NCI-H1105 (cell line): ENCODE data around the gene ORC4.
"Not testable (repeated sequence)": the region's sequence is repeated elsewhere in the genome, so short reads cannot be mapped to it uniquely, and the experiment has no call there.

Experiments
- DNase-seq: peaks from one replicate; lab custom pipeline; 2025; lab: John Stamatoyannopoulos, UW

Gene ORC4

DNA sequence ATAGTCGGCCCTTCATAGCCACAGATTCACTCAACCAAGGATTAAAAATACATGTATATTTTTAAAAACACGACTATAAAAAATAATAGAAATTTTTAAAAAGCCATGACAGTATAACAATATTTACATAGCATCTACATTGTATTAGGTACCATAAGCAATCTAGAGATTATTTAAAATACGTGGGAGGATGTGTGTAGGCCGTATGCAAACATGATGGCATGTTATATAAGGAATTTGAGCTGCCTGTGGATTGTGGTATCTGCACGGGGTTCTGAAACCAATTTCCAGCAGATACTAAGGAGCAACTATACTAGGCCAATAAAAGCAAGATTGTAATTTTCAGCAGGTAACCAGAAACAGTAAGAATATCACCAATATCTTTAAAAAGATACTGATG lies 5.9 kb downstream of the ORC4 start:
- no peak for DNase-seq

DNA sequence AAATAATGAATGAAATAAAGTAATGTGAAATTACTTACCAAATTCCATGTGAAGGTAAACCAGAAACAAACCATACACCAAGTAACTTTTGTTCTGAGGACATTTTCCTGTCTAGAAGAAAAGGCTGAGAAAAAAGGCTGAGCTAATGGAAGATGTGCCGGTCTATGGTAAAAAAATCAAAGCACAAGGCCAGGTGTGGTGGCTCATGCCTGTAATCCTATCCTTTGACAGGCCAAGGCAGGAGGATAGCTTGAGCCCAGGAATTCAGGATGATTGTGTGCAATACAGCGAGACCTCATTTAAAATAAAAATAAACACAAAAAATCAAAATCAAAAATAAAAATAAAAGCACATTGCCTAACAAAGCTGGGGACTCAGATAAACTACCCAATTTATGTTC lies 6.7 kb downstream of the ORC4 start:
- no peak for DNase-seq

DNA sequence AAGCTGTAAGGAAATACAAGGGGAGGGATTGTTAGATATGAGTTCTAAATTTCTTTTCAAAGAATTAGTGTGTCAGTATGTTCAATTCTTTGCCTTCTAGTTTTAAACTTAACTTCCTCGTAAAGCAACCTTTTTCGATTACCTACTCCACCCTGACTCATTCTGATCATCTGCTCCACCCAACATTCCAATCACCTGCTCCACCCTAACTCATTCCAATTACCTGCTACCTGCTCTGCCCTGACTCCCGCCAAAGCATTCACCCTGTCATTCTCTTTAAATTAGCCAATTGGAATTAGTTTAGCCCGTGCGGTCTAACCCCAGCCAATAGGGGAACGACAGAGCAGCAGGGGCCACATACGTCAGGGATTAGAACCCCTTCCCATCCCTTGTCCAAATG lies 12.1 kb downstream of the ORC4 start:
- not testable (repeated sequence) for DNase-seq

DNA sequence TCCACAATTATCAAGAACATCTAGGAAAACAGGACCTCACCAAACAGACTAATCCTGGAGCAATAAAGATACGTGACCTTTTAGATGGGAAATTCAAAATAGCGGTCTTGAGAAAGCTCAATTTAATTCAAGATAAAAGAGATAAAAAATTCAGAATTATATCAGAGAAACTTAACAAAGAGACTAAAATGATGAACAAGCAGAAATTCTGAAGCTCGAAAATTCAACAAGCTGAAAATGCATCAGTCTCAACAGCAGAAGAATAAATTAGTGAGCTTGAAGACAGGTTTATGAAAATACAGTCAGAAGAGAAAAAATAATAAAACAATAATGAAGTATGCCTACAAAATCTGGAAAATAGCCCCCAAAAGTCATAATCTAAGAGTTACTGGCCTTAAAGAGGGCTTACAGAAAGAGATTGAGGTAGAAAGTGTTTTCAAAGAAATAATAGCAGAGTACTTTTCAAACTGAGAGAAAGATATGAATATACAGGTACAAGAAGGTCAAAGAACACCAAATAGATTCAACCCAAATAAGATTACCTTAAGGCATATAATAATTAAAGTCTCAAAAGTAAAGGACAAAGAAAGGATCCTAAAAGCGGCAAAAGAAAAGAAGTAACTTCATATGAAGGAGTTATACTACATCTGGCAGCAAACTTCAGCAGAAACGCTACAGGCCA lies 13.2 kb downstream of the ORC4 start:
- no peak for DNase-seq

DNA sequence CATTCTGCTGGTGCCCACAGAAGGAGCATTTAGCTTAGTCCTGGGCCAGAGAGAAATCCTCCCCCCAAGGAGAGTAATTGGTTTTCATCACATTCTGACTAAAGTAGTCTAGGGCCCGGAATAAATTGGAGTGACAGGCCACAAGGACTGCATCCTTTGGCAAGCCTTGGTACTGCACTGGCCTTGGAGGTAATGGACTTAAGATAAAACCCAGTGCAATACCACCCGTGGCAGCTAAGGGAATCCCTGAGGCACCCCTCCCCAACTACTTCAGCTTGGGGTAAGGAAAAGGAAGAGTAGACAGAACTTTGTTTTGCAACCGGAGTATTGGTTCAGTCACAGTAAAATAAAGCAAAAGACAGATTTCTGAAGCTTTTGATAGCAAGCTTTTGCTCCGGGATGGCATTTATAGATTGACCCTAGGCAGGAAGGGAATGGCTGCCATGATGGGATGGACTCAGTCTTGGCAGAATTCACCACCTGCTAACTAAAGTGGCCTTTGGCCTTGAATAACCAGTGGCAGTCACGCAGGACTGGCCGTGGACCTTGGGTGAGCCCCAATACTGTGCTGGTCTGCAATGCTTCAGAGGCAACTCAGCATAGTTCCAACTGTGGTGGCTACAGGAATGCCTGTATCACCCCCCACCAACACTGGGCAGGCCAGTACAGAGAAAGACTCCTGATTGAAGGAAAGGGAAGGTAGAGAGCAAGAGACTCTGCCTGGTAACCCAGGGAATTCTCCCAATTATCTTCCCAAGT lies 14.1 kb downstream of the ORC4 start:
- DNase-seq: no peak

DNA sequence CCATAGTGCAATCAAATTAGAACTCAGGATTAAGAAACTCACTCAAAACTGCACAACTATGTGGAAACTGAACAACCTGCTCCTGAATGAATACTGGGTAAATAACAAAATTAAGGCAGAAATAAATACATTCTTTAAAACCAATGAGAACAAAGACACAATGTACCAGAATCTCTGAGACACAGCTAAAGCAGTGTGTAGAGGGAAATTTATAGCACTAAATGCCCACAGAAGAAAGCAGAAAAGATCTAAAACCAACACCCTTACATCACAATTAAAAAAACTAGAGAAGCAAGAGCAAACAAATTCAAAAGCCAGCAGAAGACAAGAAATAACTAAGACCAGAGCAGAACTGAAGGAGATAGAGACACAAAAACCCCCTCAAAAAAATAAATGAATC lies 18.1 kb downstream of the ORC4 start:
- DNase-seq: not testable (repeated sequence)

DNA sequence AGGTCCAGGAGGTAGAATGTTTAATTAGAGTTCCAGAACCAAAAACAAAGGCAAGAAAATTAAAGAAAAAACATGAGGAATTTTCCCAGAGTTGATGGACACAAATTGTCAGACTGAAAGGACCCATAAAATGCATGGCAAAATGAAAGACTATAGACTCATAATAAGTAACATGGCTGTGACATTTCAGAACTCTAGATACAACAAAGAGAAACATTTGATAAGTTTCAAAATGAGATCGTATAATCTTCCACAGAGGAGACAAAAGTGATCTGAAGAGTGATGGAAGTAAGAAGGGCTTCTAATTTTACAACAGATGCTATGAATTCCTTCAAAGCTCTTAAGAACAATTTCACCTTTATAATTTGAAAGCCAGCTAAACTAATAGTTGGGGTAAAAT lies 20.4 kb downstream of the ORC4 start:
- DNase-seq: no peak

DNA sequence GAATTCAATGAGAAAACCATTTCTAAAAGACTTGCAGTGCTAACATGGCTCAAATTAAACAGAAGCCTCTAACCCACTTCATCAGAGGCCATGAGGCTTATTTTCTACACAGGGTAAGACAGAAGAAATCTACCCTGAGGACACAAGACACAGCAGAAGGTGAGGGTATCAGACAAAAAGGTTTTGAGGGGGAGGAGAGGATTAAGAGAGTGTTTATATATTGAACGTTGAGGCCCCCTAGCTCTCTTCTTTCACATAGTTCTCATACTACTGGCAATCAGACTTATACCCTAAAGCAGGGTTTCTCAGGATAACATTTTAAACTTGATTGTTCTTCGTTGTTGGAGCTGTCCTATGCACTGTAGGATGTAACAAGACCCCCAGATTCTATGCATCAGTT lies 21.4 kb downstream of the ORC4 start:
- no peak for DNase-seq

DNA sequence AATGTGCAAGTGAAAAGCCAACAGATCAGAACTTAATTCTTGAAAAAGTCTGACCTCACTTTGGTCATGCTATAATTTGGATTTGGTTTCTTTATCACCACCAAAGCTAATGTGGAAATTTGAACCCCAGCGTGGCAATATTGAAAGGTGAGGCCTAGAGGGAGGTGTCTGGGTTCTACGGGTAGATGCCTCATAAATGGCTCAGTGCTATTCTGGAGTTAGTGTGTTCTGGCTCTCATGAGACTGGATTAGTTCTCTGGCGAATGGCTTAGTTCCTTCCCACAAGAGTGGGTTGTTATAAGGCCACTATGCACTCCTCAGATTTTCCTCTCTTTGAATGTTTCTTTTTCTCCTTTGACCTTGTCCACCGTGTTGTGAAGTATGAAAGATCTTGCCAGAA lies 22.3 kb downstream of the ORC4 start:
- no peak for DNase-seq

DNA sequence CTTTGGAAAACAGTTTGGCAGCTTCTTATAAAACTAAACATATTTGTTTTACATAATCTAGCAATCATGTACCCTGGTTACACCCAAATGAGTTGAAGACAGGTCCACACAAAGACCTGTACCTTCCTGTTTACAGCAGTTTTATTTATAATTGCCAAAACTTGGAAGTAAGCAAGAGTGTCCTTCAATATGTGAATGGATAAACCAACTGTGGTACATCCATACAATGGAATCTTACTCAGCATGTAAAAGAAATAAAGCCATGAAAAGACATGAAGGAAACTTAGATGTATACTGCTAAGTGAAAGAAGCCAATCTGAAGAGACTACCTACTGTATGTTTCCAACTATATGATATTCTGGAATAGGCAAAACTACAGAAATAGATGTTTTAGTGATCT lies 23.7 kb downstream of the ORC4 start:
- no peak for DNase-seq

DNA sequence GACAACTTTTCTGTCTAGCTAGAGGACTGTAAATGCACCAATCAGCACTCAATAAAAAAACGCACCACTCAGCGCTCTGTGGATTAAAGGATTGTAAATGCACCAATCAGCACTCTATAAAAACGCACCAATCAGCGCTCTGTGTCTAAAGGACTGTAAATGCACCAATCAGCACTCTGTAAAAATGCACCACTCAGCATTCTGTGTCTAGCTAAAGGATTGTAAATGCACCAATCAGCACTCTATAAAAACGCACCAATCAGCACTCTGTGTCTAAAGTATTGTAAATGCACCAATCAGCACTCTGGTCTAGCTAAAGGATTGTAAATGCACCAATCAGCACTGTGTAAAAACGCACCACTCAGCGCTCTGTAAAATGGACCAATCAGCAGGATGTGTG lies 25.6 kb downstream of the ORC4 start:
- not testable (repeated sequence) for DNase-seq

DNA sequence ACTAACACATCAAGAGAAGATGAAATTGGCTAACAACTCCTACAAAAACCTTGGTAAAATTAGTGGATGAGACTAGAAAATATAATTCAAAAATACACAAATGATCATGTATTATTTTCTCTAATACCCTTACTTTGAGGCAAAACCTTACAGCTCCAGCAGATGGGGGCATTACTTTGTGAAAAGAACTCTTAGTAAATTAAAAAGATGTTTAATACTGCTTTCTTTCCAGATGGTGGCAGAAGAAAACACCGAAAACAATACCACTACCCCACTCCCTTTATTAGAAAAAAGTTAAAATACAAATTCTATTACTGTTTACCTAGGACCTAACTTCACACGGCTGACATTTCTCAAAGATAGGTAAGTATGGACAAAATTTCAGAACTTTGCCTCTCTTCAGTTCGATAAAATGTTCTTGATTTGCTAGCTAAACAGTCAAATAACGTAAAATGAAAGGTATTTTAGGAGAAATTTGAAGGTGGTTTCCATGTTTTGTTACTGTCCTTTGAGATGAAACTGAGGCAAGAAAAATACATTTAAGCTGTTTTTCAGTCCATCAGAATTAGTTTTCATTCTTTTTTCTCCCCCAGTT lies 30.6 kb downstream of the ORC4 start:
- no peak for DNase-seq

DNA sequence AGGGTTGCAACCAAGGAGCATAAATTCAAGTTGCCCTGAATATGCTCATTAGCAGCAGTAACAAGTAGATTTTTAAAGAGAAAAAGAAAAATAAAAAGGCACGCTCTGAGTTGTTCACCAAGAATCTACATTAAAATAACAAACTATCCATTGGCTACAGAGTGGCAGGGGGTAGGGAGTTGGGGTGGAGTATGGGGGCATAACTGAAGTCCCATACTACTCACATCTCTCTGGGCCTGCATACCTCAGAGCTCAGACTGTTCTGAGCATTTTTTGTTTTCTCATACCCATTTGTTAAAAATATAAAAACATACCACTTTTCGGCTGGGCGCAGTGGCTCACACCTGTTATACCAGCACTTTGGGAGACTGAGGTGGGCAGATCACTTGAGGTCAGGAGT lies 31.4 kb downstream of the ORC4 start:
- no peak for DNase-seq

DNA sequence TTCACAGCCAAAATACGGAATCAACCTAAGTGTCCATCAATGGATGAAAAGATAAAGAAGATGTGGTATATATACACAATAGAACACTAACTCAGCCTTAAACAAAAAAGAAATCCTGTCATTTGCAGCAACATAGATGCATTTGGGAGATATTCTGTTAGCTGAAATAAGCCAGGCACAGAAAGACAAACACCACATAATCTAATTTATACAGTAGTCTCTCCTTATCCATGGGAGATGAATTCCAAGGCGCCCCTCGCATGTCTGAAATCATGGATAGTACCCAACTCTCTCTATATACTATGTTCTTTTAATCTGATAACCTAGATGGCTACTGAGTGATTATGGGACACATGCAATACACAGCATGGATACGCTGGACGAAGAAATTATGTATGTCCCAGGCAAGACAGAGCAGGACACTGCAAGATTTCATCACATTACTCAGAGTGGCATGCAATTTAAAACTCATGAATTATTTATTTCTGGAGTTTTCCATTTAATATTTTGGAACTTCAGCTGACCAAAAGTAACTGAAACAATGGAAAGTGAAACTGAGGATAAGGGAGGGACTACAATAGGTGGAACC lies 39.5 kb downstream of the ORC4 start:
- DNase-seq: no peak

DNA sequence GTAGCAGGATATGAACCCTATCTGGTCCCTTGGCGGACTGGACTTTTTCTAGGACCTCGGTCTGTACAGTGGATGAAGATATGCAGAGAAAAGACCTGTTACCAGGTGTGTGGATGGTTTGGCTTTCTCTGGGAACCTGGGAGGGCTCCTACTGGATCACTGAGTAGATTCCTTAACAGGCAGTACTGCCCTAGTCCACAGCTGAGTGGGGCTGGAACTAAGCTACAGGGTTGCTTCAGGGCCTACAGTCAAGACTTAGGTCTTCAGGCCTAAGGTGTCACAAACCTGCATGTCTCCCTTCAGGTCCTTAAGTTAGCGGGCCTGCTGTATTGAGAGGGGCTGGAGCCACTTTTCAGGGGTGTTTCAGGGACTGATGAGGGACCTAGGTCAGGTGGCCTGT lies 42.9 kb downstream of the ORC4 start:
- DNase-seq: no peak

DNA sequence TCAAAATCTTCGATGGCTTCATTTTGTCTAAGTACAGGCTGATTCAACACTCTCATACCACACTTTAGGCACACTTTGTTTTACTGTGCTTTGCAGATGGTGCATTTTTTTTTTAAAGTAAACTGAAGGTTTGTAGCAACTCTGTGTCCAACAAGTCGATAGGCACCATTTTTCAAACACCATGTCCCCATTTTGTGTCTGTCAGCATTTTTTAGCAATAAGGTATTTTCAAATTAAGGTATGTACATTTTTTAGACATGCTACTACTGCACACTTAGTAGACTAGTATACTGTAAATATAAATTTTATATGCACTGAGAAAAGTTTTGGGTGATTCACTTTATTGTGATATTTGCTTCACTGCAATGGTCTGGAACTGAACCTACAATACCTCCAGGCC lies 44.4 kb downstream of the ORC4 start:
- no peak for DNase-seq

DNA sequence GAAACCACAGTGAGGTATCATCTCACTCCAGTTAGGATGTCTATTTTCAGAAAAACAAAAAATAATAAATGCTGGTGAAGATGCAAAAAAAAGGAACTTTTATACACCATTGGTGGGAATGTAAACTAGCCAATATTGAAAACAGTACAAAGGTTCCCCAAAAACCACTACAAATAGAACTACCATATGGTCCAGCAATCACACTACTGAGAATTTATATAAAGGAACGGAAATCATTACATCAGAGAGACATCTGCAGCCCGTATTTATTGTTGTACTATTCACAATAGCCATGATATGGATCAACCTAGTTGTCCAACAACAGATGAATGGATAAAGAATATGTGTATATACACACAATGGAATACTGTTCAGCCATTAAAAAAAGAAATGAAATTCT lies 52.0 kb downstream of the ORC4 start:
- no peak for DNase-seq

DNA sequence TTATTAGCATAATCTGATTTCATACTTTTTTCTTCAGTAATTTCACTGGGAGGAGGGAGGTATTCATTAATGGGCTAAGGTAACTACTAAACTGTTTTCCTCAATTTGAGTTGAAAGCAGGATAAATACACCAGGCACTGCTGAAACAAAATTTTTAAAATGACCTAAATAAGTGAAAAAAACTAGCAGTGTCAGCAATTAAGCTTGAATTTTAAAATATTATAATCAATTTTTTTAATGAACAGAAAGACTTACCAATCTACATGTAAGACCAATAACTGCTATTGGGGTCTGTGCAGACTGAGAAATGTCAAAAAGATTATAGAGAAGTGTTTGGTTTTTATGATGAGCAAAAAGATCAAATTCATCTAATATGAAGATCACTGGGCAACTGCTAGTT lies 68.4 kb downstream of the ORC4 start:
- DNase-seq: no peak

DNA sequence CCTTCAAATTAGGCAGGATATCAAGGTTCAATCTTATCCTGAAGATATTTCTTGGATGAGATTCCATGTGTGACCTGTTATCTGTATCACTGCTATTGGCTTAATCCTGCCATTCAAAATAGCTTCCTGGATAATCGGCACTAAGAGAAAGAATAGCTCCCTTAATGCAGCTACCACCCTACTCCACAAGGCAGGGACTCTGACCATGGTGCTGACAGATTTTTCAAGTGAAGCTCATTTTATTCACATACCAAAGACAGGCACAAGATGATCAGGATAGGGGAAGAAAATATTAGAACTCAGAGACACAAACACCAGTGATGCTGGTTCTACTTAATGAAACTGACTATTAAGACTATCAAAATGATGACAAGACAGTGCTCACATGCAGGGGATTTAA lies 74.9 kb downstream of the ORC4 start:
- DNase-seq: no peak

DNA sequence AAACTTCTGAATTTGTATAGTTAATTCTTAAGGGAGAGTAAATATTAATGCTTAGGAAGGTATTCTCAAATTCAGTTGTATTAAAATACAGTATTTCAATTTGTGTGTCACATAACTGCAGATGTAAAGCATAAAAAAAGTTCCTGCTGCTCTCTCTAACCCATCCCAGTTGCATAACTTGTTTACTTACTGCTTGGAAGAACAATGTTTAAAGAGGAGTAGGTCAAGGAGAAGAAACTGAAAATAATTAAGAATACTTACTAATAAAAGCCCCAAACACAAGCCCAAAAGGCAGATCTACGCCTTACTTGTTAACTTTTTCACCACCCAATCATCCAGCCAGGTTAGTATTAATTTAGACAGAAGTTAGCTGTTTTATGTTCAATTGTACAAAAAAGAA lies 81.2 kb downstream of the ORC4 start:
- DNase-seq: no peak

DNA sequence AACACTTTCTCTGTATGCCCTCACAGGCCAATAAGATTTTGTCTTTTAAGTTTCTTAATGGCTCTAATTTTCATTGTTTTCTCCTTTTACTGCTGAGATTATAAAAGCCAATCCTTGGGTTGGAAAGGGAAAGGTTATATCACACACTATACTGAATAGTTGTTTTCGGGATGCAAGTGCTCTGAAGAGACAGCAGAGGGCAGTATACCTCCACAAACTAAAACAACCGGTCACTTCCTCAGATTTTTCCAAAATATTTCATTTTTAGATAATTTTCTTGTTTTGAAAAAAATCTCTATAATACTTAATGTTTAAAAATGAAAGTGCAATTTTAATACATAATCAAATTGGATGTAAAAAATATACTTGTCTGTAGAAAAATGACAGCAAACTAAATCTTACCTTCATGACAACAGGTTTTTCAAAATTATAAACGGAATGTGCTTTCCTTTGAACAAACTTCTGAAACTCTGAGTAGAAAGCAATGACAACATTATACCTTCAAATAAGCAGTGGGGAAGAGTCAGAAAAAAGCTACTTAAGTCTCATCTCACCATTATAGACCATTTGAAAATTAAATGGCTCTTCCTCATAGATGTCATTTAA lies 82.7 kb downstream of the ORC4 start:
- peak; percentile 23 for DNase-seq

DNA sequence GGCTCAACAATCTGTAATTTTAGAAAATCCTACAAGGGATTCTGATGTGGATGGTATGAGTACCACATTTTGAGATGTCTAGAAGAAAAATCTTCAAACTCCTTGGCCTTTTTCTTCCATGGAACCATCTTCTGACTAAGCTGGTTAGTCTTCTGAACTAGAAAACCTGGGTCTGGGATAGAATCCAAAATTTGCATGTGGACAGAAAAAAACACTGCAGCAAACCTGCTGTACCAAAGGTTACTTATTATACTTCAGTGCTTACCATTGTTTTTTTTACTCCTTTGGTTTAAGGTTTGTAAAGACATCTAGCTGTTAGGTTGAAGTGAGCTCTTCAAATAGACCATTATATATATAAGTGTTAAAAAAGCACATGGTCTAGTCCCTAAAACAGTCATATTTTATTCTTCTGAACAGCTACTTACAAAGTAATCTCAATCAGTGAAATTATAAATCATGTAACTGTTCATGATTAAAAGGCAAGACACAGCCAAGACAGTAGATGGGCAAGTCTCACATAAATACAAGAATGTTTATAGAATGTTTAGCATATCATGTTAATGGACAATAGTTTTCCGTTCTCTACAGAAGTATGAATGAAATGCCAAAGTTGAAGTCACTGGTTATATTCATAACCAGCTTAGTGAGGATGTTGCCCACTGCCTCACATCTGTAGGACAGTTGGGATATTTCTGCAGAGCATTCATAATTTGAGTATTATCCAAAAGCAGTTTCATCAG lies 85.5 kb downstream of the ORC4 start:
- DNase-seq: no peak
